Measurements from ENCODE around the gene NT5E.
A peak's percentile ranks its signal among the peaks of the same experiment; 100 is the strongest.

NT5E gene

DNA sequence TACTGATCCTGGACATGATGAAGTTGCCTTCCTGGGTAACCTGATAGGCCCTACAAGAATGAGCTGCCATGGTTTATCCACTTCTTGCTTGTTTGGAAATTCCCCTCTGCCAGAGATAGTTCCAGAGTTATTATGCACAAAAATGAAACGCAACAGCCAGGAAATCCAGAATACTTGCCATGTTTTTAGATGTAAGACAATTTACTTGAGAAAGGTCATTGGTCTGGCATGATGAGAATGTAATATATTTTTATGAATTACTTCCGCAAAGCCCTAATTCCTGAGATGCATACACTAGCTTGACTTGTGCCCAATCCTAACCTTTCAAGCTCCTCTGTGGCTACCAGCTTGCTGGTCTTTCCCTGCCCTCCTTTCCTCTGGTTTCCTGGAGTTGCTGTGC lies 27.9 kb upstream of the NT5E start:
- no peak for DNase-seq (ENCODE audit: low read depth)

DNA sequence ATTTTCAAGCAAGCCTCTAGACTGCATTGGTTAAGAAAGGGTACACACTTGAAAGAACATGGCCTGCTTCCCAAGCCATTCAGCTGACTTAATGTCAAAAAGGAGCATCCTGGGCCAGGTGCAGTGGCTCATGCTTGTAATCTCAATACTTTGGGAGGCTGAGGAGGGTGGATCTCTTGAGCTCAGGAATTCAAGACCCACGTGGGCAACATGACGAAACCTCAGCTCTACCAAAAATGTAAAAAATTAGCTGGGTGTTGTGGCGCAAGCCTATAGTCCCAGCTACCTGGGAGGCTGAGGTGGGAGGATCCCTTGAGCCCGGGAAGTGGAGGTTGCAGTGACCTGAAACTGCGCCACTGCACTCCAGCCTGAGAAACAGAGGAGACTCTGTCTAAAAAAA lies 26.9 kb upstream of the NT5E start:
- no peak for DNase-seq (ENCODE audit: low read depth)

DNA sequence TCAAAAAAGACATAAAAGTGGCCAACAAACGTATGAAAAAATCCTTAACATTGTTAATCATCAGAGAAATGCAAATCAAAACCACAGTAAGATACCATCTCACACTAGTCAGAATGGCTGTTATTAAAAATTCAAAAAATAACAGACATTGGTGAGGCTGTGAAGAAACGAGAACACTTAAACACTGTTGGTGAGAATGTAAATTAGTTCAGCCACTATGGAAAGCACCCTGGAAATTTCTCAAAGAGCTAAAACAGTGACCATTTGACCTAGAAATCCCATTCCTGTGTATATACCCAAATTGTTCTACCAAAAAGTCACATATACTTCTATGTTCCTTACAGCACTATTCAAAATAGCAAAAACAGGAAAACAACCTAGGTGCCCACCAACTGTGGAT lies 24.9 kb upstream of the NT5E start:
- DNase-seq (ENCODE audit: low read depth) = no peak

DNA sequence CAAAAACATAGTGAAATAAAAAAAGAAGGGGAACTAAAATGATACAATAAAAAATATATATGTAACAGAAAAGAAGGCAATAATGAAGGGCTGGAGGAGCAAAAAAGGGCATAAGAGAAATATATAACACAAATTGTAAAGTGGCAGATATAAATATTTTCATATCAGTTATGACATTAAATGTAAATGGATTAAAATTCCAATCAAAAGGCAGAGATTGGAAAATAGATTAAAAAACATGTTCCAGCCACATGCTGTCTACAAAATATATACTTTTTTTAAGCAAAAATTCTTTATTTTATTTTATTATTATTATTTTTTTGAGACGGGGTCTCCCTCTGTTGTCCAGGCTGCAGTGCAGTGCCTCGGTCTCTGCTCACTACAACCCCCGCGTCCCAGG lies 23.9 kb upstream of the NT5E start:
- no peak for DNase-seq (ENCODE audit: low read depth)

DNA sequence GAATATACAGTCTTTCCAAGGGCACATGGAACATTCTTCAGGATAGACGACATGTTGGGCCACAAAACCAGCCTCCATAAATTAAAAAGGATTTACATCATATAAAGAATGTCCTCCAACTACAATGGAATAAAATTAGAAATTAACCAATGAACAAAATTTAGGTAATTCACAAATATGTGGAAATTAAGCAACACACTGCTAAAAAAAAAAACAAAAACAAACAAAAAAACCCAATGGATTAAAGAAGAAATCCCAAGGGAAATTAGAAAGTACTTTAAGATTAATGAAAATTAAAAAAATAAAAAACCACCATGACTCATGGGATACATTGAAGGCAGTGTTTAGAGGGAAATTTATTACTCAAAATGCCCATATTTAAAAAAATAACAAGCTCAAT lies 21.4 kb upstream of the NT5E start:
- no peak for DNase-seq (ENCODE audit: low read depth)

DNA sequence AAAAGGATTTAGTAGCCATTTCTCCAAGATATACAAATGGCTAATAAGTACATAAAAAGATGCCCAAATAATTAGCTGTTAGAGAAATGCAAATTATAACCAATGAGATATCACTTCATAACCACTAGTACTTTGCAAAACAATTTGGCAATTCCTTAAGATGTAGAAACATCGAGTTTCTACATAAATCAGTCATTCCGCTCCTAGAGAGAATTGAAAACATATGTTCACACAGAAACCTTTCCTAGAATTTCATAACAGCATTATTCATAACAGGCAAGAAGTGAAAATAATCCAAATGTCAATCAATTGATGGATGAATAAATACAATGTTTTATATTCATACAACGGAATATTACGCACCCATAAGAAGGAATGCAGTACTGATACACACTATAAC lies 20.5 kb upstream of the NT5E start:
- no peak for DNase-seq (ENCODE audit: low read depth)

DNA sequence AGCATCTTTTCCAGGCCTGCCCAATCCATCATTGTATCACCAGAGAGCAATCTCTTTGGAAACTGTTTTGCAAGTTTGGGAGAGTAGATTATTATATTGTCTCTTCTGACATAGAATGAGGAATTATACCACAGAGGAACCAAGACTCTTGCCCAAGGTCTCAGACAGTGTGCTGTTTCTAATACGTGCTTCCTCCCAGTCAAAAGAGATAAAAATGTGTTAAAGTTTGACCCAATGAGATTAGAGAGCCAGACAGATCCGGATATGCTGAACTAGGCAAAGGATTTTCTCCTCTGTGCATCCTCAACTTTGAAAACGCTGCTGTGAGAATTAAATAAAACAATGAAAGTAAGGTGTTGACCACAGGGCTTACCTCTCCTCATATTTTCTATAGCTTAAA lies 18.6 kb upstream of the NT5E start:
- DNase-seq (ENCODE audit: low read depth) = no peak

DNA sequence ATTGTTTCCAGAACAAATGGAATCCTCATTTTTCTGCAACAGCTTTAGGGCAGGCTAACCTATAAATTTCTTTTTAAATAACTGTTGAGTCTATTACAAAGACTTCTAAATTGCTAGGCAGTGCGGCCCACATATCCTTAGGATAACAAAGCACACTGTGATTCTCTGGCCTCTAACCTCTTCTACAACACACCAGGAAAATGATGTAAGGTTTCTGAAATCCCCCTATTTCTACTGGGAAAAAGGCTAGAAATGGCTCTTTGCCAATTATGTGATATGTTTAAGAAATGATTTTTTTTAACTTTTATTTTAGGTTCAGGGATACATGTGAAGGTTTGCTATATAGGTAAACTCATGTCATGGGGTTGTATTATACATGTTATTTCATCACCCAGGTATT lies 17.3 kb upstream of the NT5E start:
- DNase-seq (ENCODE audit: low read depth) = no peak

DNA sequence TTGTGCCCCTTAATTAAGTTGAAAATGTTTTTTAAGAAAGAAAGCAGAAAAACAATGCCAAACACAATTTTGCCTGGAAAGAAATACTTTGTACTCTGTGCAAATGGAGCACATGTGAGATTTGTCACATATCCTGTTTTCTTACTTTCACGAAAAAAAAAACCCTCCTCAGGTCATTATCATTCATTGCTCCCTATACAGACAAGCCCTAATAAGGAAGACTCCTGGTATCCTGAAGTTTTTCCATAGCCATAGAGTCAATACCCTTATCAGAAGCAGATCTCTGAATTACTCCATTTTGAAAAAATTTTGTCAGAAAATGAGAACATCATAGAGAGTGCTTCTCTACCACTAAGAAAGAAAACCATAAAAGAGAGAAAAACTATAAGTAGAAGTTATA lies 14.0 kb upstream of the NT5E start:
- DNase-seq (ENCODE audit: low read depth) = no peak

DNA sequence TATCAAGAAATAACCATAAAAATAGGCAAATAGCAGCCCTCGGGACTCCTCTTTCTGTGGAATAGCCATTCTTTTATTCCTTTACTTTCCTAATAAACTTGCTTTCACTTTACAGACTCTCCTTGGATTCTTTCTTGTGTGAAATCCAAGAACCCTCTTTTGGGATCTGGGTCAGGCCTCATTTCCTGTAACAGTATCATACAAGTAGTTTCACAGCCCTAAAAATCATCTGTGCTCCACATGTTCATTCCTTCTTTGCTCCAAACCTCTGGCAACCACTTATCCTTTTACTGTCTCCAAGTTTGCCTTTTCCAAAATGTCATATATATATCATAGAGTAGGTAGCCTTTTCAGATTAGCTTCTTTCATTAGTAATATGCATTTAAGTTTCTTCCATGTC lies 13.5 kb upstream of the NT5E start:
- DNase-seq (ENCODE audit: low read depth) = no peak

DNA sequence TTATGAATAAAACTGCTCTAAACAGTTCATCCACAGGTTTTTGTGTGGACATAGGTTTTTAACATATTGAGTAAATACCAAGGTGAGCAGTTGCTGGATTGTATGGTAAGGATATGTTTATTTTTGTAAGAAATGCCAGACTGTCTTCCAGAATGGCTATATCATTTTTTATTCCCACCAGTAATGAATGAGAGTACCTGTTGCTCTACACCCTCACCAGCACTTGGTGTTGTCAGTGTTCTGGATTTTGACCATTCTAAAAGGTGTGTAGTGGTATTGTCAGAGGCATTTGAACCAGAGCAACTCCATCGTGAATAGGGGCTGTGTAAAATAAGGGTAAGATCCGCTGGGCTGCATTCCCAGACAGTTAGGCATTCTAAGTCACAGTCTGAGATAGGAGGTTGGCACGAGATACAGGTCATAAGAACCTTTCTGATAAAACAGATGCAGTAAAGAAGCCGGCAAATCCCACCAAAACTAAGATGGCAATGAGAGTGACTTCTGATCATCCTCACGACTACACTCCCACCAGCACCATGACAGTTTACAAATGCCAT lies 12.9 kb upstream of the NT5E start:
- DNase-seq (ENCODE audit: low read depth) = no peak

DNA sequence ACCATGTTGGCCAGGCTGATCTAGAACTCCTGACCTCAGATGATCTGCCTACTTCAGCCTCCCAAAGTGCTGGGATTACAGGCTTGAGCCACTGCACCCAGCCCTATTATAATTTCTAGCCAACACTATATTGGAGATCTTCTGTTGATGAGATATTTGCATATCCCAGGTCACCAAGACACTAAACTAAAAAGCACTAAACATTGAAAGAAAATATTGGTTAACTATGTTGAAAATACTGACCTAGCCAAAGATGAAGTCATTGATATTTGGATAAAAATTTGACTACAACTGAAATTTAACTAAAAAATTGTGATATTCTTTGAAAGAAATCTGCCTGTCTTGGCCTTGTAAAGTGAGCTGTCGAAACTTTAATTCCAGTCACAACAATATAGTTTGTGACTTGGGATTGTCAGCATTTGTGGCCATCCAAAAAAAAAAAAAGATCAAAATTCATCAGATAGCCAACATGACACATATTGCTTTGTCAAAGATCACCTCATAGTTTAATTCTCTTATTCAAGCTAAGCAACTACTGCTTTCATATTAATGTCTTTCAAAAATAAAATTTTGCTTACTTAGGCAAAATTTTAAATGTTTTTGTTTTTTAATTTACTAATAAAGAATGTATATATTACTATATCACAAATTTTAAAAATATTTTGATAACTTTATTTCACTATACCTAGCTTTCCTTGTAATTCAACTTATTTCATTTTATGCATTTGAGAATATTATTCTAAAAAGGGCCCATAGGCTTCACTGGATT lies 6.3 kb upstream of the NT5E start:
- DNase-seq (ENCODE audit: low read depth) = no peak

DNA sequence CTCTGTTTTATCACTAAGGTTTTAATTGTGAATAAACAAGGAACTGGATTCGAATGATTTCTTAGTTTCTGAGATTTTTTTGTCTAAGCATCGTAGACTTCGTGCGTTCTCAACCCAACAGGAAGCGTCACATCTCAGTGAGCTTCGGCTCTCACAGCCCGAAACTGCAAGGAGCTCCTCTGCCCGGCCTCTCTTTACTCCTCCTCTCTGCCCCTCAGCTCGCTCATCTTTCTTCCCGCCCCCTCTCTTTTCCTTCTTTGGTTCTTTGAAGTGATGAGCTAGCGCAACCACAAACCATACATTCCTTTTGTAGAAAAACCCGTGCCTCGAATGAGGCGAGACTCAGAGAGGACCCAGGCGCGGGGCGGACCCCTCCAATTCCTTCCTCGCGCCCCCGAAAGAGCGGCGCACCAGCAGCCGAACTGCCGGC lies 480 bp upstream of the NT5E start:
- DNase-seq (ENCODE audit: low read depth) = peak; percentile 39

DNA sequence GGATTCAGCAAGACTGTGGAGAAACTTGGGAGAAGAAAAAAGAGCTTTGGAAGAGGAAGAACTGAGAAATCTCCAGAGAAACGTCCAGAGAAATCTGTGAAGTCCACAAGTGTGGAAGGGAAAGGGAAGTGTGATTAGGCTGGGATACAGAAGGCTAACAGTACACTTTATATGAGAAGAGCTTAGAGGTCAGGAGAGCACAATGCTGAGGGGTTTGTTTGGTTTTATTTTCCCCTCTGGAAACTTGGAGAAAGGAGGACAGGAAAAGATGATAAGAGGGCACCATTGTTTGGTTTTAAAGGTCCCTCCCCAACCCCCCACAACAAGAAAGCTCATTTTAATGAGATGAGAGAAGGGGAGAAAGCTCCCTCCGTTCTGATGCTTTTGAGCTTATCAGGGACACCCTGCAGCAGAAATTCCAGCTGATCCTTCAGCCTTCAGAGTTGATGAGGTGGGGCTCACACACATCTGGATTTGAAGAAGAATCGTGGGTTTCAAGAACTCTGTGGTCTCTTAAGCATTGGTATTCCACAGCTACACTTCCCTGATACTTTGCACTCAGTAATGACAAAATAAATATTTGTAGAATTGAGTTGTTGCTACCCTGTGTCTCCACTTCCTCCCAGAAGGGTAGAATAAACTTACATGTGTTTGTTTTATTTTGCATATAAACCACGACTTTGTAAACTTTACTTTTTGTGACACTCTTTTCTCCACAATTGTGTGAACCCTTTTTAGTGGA lies 1.9 kb downstream of the NT5E start:
- no peak for DNase-seq (ENCODE audit: low read depth)

DNA sequence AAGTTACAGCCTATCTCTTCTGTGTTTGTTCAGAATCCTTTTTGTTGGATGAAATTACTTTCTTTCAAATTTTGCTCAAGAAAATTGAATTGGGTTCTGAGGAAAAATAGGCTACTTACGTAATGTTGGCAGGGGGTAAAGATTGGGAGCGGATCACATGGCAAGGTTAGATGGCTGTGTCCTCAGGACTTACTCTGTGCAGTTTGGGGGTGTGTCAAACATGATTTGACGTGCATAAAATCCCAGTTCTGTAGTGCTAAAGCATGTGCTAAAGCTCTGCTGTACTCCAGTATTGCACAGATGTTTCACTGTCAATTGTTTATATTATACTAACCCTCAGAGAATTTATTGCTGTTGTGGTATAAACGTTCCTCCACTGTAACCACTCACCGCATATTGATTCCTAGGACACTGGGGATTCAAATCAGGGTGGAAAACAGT lies 2.6 kb downstream of the NT5E start:
- DNase-seq (ENCODE audit: low read depth) = no peak

DNA sequence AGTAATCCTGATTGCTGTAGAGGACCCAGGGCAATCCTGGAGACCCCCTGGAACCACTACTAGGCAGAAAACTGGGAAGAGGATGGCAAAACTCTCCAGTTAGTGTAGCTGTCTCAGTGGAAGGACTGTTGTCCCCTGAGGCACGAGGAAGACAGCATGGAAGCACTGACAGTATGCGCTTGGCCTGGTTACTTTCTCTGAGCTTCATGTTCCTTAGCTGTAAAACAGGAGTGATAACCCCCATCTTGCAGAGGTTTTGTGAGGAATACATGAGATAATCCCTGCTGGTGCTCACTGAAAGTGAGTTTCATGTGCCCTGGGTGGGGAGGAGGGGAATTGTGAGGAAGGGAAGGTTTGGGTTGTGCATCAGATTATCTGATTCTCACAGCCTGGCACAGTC lies 3.2 kb downstream of the NT5E start:
- no peak for DNase-seq (ENCODE audit: low read depth)

DNA sequence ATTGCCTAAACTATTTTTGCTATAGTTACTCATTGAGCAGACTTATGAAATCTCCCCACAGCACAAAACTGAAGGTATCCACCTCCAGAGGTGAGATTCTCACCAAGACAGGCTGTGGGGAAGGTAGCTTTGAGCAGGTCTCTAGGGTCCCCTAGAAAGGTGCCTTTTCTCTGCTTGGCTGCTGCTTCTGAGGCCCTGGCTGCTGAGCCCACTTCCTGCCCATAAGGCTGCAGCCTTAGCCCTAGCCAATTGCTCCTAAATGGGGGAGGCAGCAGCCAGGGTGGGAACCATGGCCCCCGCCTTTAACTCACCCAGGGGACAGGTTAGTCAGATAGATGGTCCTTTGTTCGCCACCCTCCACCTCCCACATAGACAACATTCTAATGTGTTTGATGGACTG lies 3.6 kb downstream of the NT5E start:
- DNase-seq (ENCODE audit: low read depth) = no peak

DNA sequence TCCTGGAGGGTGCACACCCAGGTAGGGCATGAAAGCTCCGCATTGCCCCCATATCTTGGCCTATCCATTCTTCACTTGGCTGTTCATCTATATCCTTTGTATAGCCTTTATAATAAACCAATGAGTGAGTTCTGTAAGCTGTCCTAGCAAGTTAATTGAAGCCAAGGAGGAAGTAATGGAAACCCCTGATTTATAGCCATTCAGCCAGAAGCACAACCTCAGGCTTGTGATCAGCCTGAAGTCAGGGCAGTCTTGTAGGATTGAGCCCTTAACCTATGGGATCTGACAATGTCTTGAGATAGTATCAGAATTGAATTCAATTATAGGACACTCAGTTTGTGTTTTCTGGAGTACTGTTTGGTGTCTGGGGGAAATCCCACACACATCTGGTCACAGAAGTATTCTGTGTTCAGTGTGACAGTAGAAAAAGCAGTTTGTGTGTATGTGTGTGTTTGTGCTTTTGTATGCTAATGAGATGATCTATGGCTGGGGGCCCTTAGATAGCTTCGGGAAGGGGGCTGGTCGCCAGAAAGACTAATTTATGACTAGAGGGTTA lies 5.7 kb downstream of the NT5E start:
- no peak for DNase-seq (ENCODE audit: low read depth)

DNA sequence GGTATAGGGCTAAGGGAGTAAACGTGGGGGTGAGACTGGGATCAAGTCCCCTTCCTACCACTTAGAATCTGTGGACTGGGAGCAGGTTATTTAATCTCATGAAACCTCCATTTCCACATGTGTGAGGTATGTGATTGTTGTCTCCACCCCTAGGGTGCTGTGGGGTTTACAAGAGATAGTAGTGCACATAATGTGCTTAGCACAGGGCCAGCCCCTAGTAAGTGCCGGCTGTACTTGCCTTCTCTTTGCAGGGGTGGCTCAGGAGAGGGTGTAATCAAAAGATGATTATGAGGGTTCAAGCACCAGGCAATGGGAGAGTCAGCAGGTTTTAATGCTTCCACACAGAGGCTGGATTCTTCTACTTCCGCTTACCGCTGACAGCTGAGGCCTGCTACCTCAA lies 6.9 kb downstream of the NT5E start:
- DNase-seq (ENCODE audit: low read depth) = no peak

DNA sequence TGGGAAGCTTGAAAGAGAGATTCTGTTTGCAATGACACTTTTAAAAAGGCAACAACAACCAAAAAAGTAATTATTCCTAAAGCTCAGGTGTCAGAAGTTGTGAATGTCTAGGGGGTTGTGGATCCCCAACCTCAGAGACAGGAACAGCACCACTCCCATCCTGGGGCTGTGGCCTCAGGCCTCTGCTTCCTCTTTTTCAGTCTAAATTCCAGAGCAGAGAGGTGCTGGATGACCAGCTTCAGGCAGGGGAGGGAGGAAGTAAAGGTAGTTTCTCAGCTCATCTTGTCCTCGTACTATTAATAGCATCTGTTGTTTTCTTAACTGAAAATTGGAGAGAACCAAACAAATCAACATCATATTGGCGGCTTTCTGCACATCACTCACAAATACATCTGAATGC lies 8.3 kb downstream of the NT5E start:
- DNase-seq (ENCODE audit: low read depth) = no peak

DNA sequence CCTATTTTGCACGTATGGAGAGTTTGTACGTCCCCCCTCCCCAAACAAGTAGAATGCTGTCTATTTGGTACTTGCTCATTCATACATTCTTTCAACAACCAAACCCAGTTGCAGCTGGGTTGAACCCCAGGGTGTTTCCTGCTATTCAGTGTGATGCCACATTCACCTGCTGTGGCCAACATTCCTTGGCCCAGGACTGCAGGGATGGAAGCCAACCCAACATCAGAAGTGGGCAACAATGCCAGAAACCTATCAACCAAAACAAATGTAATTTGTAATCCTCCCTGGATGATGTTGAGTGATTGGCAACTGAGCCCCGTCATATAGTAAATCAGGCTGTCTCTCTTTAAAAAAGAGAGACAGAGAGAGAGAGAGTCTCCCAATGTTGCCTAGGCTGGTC lies 8.9 kb downstream of the NT5E start:
- DNase-seq (ENCODE audit: low read depth) = no peak

DNA sequence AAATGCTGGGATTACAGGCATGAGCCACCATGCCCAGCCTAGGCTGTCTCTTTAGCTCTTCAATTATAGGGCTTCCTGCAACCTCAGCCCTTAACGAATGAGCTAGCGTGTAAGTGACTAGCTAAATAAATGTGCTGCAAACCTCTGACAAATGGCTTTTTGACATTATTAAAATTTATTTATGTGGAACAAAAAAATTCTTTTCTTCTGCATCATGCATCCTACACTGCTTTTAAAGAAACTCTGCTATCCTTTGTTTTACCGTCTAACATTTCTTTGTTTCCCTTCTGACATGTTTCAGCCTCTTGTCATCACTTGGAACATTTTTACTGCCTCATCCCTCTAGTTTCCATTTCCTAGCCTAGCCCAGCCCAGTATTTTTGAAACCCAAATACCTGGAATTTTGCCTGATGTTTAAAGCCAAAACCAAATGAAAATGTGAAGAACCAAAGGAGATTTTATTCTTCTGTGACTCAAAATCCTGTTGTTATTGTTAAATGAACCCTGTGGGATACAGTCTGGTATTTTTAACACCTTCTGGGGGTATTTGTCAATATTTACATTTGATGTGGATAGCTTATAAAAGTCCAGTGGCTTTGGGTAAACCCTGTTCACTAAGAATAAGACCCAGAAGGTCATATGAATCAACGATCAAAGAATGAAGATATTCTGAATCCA lies 9.5 kb downstream of the NT5E start:
- no peak for DNase-seq (ENCODE audit: low read depth)
